ENCODE measurements around the gene TAGAP. TPM values are rescaled to one million over a fixed set of nuclear protein-coding genes. Genes with fewer than 3 reads are reported as not detected.

Gene TAGAP
- total and polyA plus RNA-seq, 10 of the 15 experiments (the other 5 are each of a cell fraction or from before 2014, with no cell fraction given) = 5.3 to 27.4 (median 18.9) TPM

- WGBS (ENCODE audit: insufficient coverage, insufficient replicate concordance, low lambda C conversion rate, missing lambda C conversion rate) = 66% methylated on average over 32 of the region's 32 CpGs
- H3K9me3 ChIP-seq (replicated peaks; ENCODE audit: control insufficient read depth, insufficient read depth, low read length) = no peaks in the 10 kb centered on the region
- H3K79me2 ChIP-seq (ENCODE audit: control insufficient read depth, insufficient read depth, low read length) = no peaks in the 10 kb centered on the region
- H4K20me1 ChIP-seq (ENCODE audit: control insufficient read depth, insufficient read depth) = no peaks in the 10 kb centered on the region
- DNase-seq (ENCODE audit: low read depth, low spot score) (no peak), FAIRE-seq (no peak), ATAC-seq (no peak)
- ChIA-PET POLR2A (interaction anchor here (0.6 to 3.0 kb wide), 13 partner anchors 10 to 58 kb away, joined by 3 to 22 read pairs (median 5); partner anchors contain the start of gene TAGAP), CTCF (interaction anchor here (2.2 to 5.2 kb wide), 5 partner anchors 11 to 85 kb away, joined by 9 to 39 read pairs (median 23); partner anchors contain the start of gene TAGAP), RAD21 (ENCODE audit: unreplicated experiment) (interaction anchor here (0.6 to 10.1 kb wide), 13 partner anchors 8 to 85 kb away, joined by 3 to 87 read pairs (median 6); partner anchors contain the start of gene TAGAP), SMC1A (ENCODE audit: uncharacterized antibody, unreplicated experiment) (interaction anchor here (0.8 to 6.5 kb wide), 18 partner anchors 10 to 85 kb away, joined by 3 to 60 read pairs (median 4); partner anchors contain the start of gene TAGAP)
- H3K36me3 ChIP-seq (ENCODE audit: control insufficient read depth in 2 of 2, insufficient read depth in 2 of 2, low read length in 1 of 2) = no peaks in the 10 kb centered on the region
- H2AFZ ChIP-seq (ENCODE audit: control insufficient read depth, low read depth, low read length) = peak overlapping the region; percentile 52
- in situ Hi-C loops (cut with MboI) (no loop called here), intact Hi-C loops (cut with micrococcal nuclease; ENCODE audit: unreplicated experiment) (no loop called here)
- no peak overlapping the region for H3K27ac ChIP-seq (ENCODE audit: control insufficient read depth, insufficient read depth)
- no TSS peak for BruUV-seq (replicated peaks)
- no peak overlapping the region for H3K4me3 ChIP-seq
- no peak for TF ChIP-seq ZNF24 (IDR thresholded peaks at IDR 0.05)
- TF ChIP-seq NR2F1 (conservative IDR thresholded peaks at IDR 0.05) = 0 out of 2 replicates have a peak, but pooled peaks have one; percentile 53
- TF ChIP-seq FOXK2 (IDR thresholded peaks at IDR 0.05) = no peak
- no peak for TF ChIP-seq ZNF592 (IDR thresholded peaks at IDR 0.05)
- TF ChIP-seq MTA3 (IDR thresholded peaks at IDR 0.05; ENCODE audit: borderline replicate concordance, low read length) = no peak
- TF ChIP-seq LARP7 (IDR thresholded peaks at IDR 0.05) = peak; percentile 56; the same call in 1 of the 2 replicates
- H3K9ac ChIP-seq (ENCODE audit: control insufficient read depth, insufficient read depth, low read length) = no peak overlapping the region
- 0 out of 4 replicates have a peak, but pooled peaks cover 0 to 4% of the 10 kb centered on the region in 2 experiments for H3K27me3 ChIP-seq (replicated peaks in 1 of 2; ENCODE audit: control insufficient read depth in 2 of 2, insufficient read depth in 2 of 2, low read length in 1 of 2)
- H3K4me2 ChIP-seq (ENCODE audit: control insufficient read depth, insufficient read depth) = peak overlapping the region; percentile 3; the same call in 1 of the 2 replicates
- H3K4me1 ChIP-seq (ENCODE audit: control insufficient read depth, insufficient read depth, low read length) = peaks cover 12% of the 10 kb centered on the region
Measured at GRCh38 chr6:159093609-159094443, 49.0 kb upstream of the TAGAP start.
